SU-DHL-6 (cell line): ENCODE measurements around the gene HOXC5.
A peak's percentile ranks its signal among the peaks of the same experiment; 100 is the strongest.

ENCODE experiments used
- H2AFZ ChIP-seq: fragments of 200-600 bp; sonication (generic); 2 replicates; pipeline ENCODE4 v1.6.1; 2014; ENCODE audit warnings: low read depth, mild to moderate bottlenecking, moderate library complexity, mixed read lengths, antibody characterized with exemption, low read length; ENCODE audit not compliant: severe bottlenecking
- H3F3A ChIP-seq: fragments of 200-600 bp; shearing (Covaris generic); 2 replicates; pipeline ENCODE4 v1.6.0; 2016; ENCODE audit warnings: antibody characterized with exemption, mild to moderate bottlenecking; ENCODE audit not compliant: insufficient read depth
- H3K27ac ChIP-seq: fragments of 200-600 bp; sonication (generic); 2 replicates; pipeline ENCODE4 v1.5.1; 2016; ENCODE audit warnings: low read depth, mild to moderate bottlenecking, low read length, moderate library complexity, mixed read lengths
- H3K27me3 ChIP-seq: fragments of 200-600 bp; sonication (generic), shearing (Covaris generic); 2 replicates; pipeline ENCODE4 v1.6.0; 2014; ENCODE audit warnings: mild to moderate bottlenecking, low read length
- H3K36me3 ChIP-seq: fragments of 200-600 bp; sonication (generic); 2 replicates; pipeline ENCODE4 v1.6.1; 2014; ENCODE audit warnings: mild to moderate bottlenecking, low read length, mixed read lengths
- H3K4me2 ChIP-seq: fragments of 300-600, 200-600 bp; shearing (Covaris generic), sonication (generic); 2 replicates; pipeline ENCODE4 v1.6.0; 2014; ENCODE audit warnings: low read length, low read depth, mild to moderate bottlenecking; ENCODE audit not compliant: poor library complexity, severe bottlenecking
- H3K4me3 ChIP-seq: fragments of 200-600 bp; sonication (generic); 2 replicates; pipeline ENCODE4 v1.5.1; 2014; ENCODE audit warnings: antibody characterized with exemption, low read length, mild to moderate bottlenecking, mixed read lengths; ENCODE audit not compliant: insufficient read depth, poor library complexity, severe bottlenecking
- H3K79me2 ChIP-seq: fragments of 200-600 bp; sonication (generic); 2 replicates; pipeline ENCODE4 v1.6.1; 2014; ENCODE audit warnings: mild to moderate bottlenecking, low read length, moderate library complexity; ENCODE audit not compliant: insufficient read depth
- H3K9ac ChIP-seq: fragments of 200-600 bp; sonication (generic); 2 replicates; pipeline ENCODE4 v1.7.0; 2014; ENCODE audit warnings: mild to moderate bottlenecking, low read length
- H3K9me2 ChIP-seq: fragments of 200-600 bp; sonication (generic); replicated peaks from 2 replicates; pipeline ENCODE4 v1.6.1; 2014; ENCODE audit warnings: low read length; ENCODE audit not compliant: insufficient read depth
- H3K9me3 ChIP-seq: fragments of 200-600 bp; sonication (generic); 2 replicates; pipeline ENCODE4 v1.6.1; 2014; ENCODE audit warnings: low read length, mixed read lengths; ENCODE audit not compliant: insufficient read depth
- H4K20me1 ChIP-seq: fragments of 200-600 bp; sonication (generic); 2 replicates; pipeline ENCODE4 v1.6.1; 2014; ENCODE audit warnings: low read depth, mild to moderate bottlenecking, antibody characterized with exemption, low read length, moderate library complexity, mixed read lengths
- CTCF ChIP-seq: fragments of 200-600 bp; sonication (generic); IDR thresholded peaks from one replicate; pipeline ENCODE4 v1.5.1; 2017; ENCODE audit warnings: antibody characterized with exemption, mild to moderate bottlenecking, low read length, moderate library complexity; ENCODE audit not compliant: insufficient read depth, poor library complexity, severe bottlenecking
- EZH2phosphoT487 ChIP-seq: fragments of 200-600 bp; sonication (generic), shearing (Covaris generic); conservative IDR thresholded peaks from 2 replicates; pipeline ENCODE4 v1.6.1; 2018; ENCODE audit warnings: mild to moderate bottlenecking, antibody characterized with exemption, low read length, moderate library complexity, mixed read lengths

Gene HOXC5

GRCh38 chr12:54016051-54016450 is 16.8 kb upstream of the HOXC5 start:
- Histone ChIP-seq H4K20me1 (no peaks in the 10 kb centered on the region), H3K4me3 (no peak overlapping the region), H3K79me2 (no peaks in the 10 kb centered on the region)

GRCh38 chr12:54016478-54016964 is 16.3 kb upstream of the HOXC5 start:
- Histone ChIP-seq H3K9me3 (no peaks in the 10 kb centered on the region), H3K27ac (no peak overlapping the region), H3K9ac (no peak overlapping the region), H3K4me3 (no peak overlapping the region), H3K79me2 (no peaks in the 10 kb centered on the region), H3K27me3 (0 out of 2 replicates have a peak, but pooled peaks cover 6% of the 10 kb centered on the region), H4K20me1 (no peaks in the 10 kb centered on the region), H3K36me3 (no peaks in the 10 kb centered on the region), H3K4me2 (no peak overlapping the region), H2AFZ (no peak overlapping the region), H3K9me2 (no peaks in the 10 kb centered on the region), H3F3A (peaks cover 4% of the 10 kb centered on the region; the same call in 1 of the 2 replicates)
- no peak for TF ChIP-seq CTCF
- no peak for TF ChIP-seq EZH2phosphoT487

More at GRCh38 chr12:54016051-54016450, 16.8 kb upstream of the HOXC5 start:
- Histone ChIP-seq H2AFZ (no peak overlapping the region), H3K9ac (no peak overlapping the region), H3K9me2 (no peaks in the 10 kb centered on the region), H3K27ac (no peak overlapping the region), H3K9me3 (no peaks in the 10 kb centered on the region), H3F3A (peaks cover 4% of the 10 kb centered on the region; the same call in 1 of the 2 replicates), H3K27me3 (0 out of 2 replicates have a peak, but pooled peaks cover 6% of the 10 kb centered on the region), H3K36me3 (no peaks in the 10 kb centered on the region), H3K4me2 (no peak overlapping the region)
- TF ChIP-seq CTCF (no peak), EZH2phosphoT487 (no peak)

- Histone ChIP-seq H3K4me3 (peak overlapping the region; percentile 62), H3K9me3 (no peaks in the 10 kb centered on the region), H3K9ac (peak overlapping the region; percentile 69), H3K36me3 (no peaks in the 10 kb centered on the region), H3K27ac (peak overlapping the region; percentile 37; the same call in 1 of the 2 replicates), H3K79me2 (no peaks in the 10 kb centered on the region), H3K27me3 (0 out of 2 replicates have a peak, but pooled peaks cover 6% of the 10 kb centered on the region), H4K20me1 (no peaks in the 10 kb centered on the region), H2AFZ (peak overlapping the region; percentile 97), H3F3A (peaks cover 2% of the 10 kb centered on the region; the same call in 1 of the 2 replicates), H3K9me2 (no peaks in the 10 kb centered on the region), H3K4me2 (peak overlapping the region; percentile 82)
- TF ChIP-seq EZH2phosphoT487 (no peak), CTCF (no peak)
These were observed 15.6 kb upstream of the HOXC5 start for GRCh38 chr12:54017027-54017788.
